GM12873 (cell line): ENCODE results near the gene ITPRIP.
A peak's percentile ranks its signal among the peaks of the same experiment; 100 is the strongest.

Source experiments
- CTCF ChIP-seq: IDR thresholded peaks from 2 replicates; pipeline ENCODE4 v1.5.1; 2012; ENCODE audit warnings: low read depth, mild to moderate bottlenecking, moderate library complexity, low read length, control low read depth; ENCODE audit not compliant: insufficient read depth; ENCODE audit errors: missing control alignments

ITPRIP gene

GRCh38 chr10:104317269-104317710 is 21.0 kb downstream of the ITPRIP start:
- TF ChIP-seq CTCF = peak; percentile 25

GRCh38 chr10:104316321-104317099 is 21.8 kb downstream of the ITPRIP start:
- no peak for TF ChIP-seq CTCF

- no peak for TF ChIP-seq CTCF
These were observed 22.8 kb downstream of the ITPRIP start for GRCh38 chr10:104315486-104315921.

GRCh38 chr10:104314591-104315485 is 23.4 kb downstream of the ITPRIP start:
- no peak for TF ChIP-seq CTCF

GRCh38 chr10:104311184-104311720 is 27.0 kb downstream of the ITPRIP start:
- no peak for TF ChIP-seq CTCF

- no peak for TF ChIP-seq CTCF
These were observed 28.0 kb downstream of the ITPRIP start for GRCh38 chr10:104309980-104310978.
